ENCODE data around the gene C1orf141. TPM values are rescaled to one million over a fixed set of nuclear protein-coding genes. Genes with fewer than 3 reads are reported as not detected.

Gene C1orf141
- total and polyA plus RNA-seq, 4 donors, result not detected

DNA sequence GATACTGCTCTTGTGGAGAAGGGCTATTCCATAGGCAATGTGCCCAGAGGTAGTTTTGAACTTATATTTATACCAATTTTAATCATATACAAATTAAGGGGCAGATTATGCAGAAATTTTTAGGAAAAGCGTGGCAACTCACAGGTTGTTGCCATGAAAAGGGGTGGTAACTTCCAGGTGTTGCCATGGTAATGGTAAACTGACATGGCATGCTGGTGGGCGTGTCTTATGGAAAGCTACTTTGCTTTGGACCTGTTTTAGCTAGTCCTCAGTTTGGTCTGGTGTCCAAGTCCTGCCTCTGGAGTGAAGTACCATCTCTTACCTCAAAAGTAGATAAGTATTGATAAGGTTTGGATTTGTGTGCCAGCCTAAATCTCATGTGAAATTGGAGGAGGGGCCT is 23.6 kb upstream of the C1orf141 start:
- no peak overlapping the region for H3K9ac ChIP-seq (ENCODE audit: low read depth in 1 of 2, low read length in 2 of 2)
- WGBS, result 89% methylated on average over 2 of the region's 2 CpGs
- H3K27me3 ChIP-seq (ENCODE audit: control insufficient read depth in 4 of 4, insufficient read depth in 4 of 4, low read length in 3 of 4), result no peaks in the 10 kb centered on the region
- DNase-seq (ENCODE audit: low spot score), result no peak
- TF ChIP-seq NR2F2 (IDR thresholded peaks at IDR 0.05) (no peak), YY1 (IDR thresholded peaks at IDR 0.05) (no peak), REST (IDR thresholded peaks at IDR 0.05) (no peak), SP1 (IDR thresholded peaks at IDR 0.05) (no peak), JUND (IDR thresholded peaks at IDR 0.05) (no peak), HNF4G (IDR thresholded peaks at IDR 0.05) (no peak), GABPA (IDR thresholded peaks at IDR 0.05 in 1 of 2, conservative IDR thresholded peaks at IDR 0.05 in 1 of 2) (no peak), HNF4A (conservative IDR thresholded peaks at IDR 0.05) (no peak)
- H3K27ac ChIP-seq (ENCODE audit: low read depth in 1 of 2, low read length in 2 of 2), result no peak overlapping the region
- H3K4me3 ChIP-seq (ENCODE audit: low read depth in 1 of 3, low read length in 3 of 3), result no peak overlapping the region
- no peaks in the 10 kb centered on the region for H3K4me1 ChIP-seq (ENCODE audit: control insufficient read depth in 4 of 4, insufficient read depth in 4 of 4, low read length in 3 of 4)
- H3K36me3 ChIP-seq (ENCODE audit: control insufficient read depth in 4 of 4, insufficient read depth in 3 of 4, low read depth in 1 of 4, low read length in 3 of 4), result no peaks in the 10 kb centered on the region
- H3K9me3 ChIP-seq (ENCODE audit: control insufficient read depth in 4 of 4, low read length in 3 of 4), result no peaks in the 10 kb centered on the region

- 91% methylated on average over 4 of the region's 4 CpGs for WGBS
- H3K4me1 ChIP-seq (ENCODE audit: control insufficient read depth in 4 of 4, insufficient read depth in 4 of 4, low read length in 3 of 4), result peaks cover 0 to 9% (median 6%) of the 10 kb centered on the region in 4 donors
- H3K36me3 ChIP-seq (ENCODE audit: control insufficient read depth in 4 of 4, insufficient read depth in 3 of 4, low read depth in 1 of 4, low read length in 3 of 4), result no peaks in the 10 kb centered on the region
- no peak overlapping the region for H3K27ac ChIP-seq (ENCODE audit: low read depth in 1 of 2, low read length in 2 of 2)
- no peak overlapping the region for H3K9ac ChIP-seq (ENCODE audit: low read depth in 1 of 2, low read length in 2 of 2)
- TF ChIP-seq RXRA (IDR thresholded peaks at IDR 0.05) (no peak), TAF1 (conservative IDR thresholded peaks at IDR 0.05) (no peak), HNF4A (conservative IDR thresholded peaks at IDR 0.05) (no peak), RAD21 (IDR thresholded peaks at IDR 0.05) (no peak), SP1 (IDR thresholded peaks at IDR 0.05) (no peak), GABPA (IDR thresholded peaks at IDR 0.05 in 1 of 2, conservative IDR thresholded peaks at IDR 0.05 in 1 of 2) (no peak), REST (IDR thresholded peaks at IDR 0.05) (no peak), YY1 (IDR thresholded peaks at IDR 0.05) (no peak), NR2F2 (IDR thresholded peaks at IDR 0.05) (no peak), FOXA1 (IDR thresholded peaks at IDR 0.05) (no peak)
- TF ChIP-seq, protein P1, sequence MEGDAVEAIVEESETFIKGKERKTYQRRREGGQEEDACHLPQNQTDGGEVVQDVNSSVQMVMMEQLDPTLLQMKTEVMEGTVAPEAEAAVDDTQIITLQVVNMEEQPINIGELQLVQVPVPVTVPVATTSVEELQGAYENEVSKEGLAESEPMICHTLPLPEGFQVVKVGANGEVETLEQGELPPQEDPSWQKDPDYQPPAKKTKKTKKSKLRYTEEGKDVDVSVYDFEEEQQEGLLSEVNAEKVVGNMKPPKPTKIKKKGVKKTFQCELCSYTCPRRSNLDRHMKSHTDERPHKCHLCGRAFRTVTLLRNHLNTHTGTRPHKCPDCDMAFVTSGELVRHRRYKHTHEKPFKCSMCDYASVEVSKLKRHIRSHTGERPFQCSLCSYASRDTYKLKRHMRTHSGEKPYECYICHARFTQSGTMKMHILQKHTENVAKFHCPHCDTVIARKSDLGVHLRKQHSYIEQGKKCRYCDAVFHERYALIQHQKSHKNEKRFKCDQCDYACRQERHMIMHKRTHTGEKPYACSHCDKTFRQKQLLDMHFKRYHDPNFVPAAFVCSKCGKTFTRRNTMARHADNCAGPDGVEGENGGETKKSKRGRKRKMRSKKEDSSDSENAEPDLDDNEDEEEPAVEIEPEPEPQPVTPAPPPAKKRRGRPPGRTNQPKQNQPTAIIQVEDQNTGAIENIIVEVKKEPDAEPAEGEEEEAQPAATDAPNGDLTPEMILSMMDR (IDR thresholded peaks at IDR 0.05; ENCODE audit: low read depth, low read length, missing input control), result no peak
- H3K27me3 ChIP-seq (ENCODE audit: control insufficient read depth in 4 of 4, insufficient read depth in 4 of 4, low read length in 3 of 4), result no peaks in the 10 kb centered on the region
- no peak for DNase-seq (ENCODE audit: low spot score)
- H3K4me3 ChIP-seq (ENCODE audit: low read depth in 1 of 3, low read length in 3 of 3), result no peak overlapping the region
- no peaks in the 10 kb centered on the region for H3K9me3 ChIP-seq (ENCODE audit: control insufficient read depth in 4 of 4, low read length in 3 of 4)
Observed at GRCh38 chr1:67150931-67151330, 16.2 kb upstream of the C1orf141 start.

Data from liver (tissue), 9 donors.